GM12892 (cell line): ENCODE measurements around the gene KLHL5.

Experiments
- POLR2A ChIP-seq: IDR thresholded peaks from 2 replicates; pipeline ENCODE4 v1.6.1; 2011; ENCODE audit warnings: low read depth, low read length, control low read depth
- POLR2AphosphoS5 ChIP-seq: IDR thresholded peaks from 2 replicates; pipeline ENCODE4 v1.6.1; 2011; ENCODE audit warnings: low read depth, low read length, control low read depth
- TAF1 ChIP-seq: IDR thresholded peaks from 2 replicates; pipeline ENCODE4 v1.6.1; 2011; ENCODE audit warnings: low read depth, mild to moderate bottlenecking, control low read depth, low read length, borderline replicate concordance

DNA sequence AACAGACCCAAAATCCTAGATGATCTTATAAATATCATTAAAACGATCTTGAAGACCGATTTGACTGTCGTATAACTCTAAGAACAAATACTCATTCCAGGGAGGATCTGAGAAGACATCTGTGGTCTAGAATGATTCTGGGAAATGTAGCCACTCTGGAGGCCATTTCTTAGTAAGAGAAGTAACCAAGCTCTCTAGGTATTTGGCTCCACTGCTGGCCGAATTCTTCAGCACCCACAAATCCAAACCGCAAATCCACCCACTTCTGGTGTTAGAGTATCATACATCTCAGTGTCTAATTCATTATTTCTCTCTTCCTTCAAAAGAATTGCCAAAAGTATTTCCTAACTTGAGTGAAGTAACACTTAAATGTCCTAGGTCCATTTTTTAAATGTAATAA is 23.9 kb downstream of the KLHL5 start:
- no peak for TF ChIP-seq POLR2AphosphoS5
- no peak for TF ChIP-seq POLR2A
- no peak for TF ChIP-seq TAF1
